Sciatic nerve (tissue), 2 donors: ENCODE measurements around the gene LPIN3. TPM values are rescaled to one million over a fixed set of nuclear protein-coding genes. Genes with fewer than 3 reads are reported as not detected.

Experiments
- ATAC-seq: fragments of 200-7000 bp; cut with Tn5 transposase; one replicate; pipeline ENCODE4 v1.9.1; 2020; ENCODE audit warnings: mild to moderate bottlenecking, moderate library complexity
- DNase-seq: peaks from one replicate; pipeline ENCODE4 v3.0.0-alpha.2; 2020; ENCODE audit warnings: low spot score
- intact Hi-C: fragments of 100-400 bp; cut with DNase I; formaldehyde crosslinking; loops from one replicate; pipeline ENCODE4 v1.14.2; 2022
- total RNA-seq: library from RNA; stranded (reverse); fragmentation: NEBNext Ultra II Directional; extraction: Animal tissue kit (Norgen Biotek cat#: 25700); gene quantifications from one replicate; pipeline ENCODE4 v1.2.1, GENCODE V29; 2021
- donor health status: DM: no; HTN: no; CAD: no.
- donor health status: DM: no; HTN: no; CAD: no.

The LPIN3 gene
- total RNA-seq, 1 donor from 2014 or later = 12.9 TPM

DNA sequence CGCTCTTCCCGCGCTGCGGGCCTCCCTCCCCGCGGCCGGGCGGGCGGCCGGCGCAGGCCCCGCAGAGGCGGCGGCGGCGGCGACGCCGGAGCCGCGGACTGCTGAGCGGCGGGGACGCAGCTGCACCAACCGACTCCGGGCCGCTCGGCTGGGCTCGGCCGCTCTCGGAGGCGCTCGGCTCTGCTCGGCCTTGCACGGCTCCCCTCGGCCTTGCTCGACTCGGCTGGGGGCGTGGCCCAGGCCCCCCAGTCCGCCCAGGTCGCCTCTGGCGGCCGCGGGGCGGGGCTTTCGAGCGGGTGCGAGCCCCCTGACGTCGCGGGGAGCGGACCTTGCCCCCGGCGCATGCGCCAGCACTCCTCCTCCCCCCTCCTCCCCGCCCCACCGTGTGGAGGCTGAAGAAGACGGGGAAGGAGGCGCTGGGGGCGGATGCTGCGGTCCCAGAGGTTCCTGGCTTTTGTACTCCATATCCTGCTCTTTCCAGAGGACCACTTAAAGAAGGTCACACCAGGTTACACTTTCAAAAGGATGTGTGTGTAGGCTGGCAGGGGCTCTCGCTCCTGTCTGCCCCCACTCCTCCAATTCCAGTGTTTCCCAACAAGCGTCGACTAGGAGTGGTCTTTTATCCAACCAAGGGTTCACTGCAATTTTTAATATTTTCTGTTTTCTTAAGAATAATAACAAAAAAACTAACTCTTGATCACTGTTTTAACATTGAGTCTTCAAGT is 22.9 kb upstream of the LPIN3 start, which contains the start of gene ZHX3:
ZHX3 (minus strand) TSS at position 186 of the 725 bp plus-strand sequence. CDS start 112,815 bp downstream, outside the sequence.
- ATAC-seq (peak; percentile 98), DNase-seq (peak; percentile 97)
- intact Hi-C loops = no loop called here

DNA sequence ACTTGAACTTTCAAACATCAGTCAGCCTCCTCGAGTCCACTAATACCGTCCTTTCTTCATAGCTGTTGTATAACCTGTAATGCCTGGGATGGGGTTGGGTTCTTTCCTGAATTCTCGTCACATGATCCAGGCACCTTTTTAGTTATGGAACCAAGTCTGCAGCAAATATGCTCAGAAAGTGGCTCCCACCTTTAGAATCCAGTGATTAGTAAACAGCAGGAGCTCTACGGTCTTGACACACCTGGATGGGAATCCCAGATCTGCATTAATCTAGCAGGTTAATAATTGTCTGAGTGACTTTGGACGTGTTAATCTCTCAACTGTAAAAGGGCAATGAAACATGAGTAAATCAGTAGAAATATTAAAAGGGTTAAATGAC is 22.4 kb upstream of the LPIN3 start:
- intact Hi-C loops = no loop called here
- ATAC-seq = no peak
- DNase-seq = no peak

DNA sequence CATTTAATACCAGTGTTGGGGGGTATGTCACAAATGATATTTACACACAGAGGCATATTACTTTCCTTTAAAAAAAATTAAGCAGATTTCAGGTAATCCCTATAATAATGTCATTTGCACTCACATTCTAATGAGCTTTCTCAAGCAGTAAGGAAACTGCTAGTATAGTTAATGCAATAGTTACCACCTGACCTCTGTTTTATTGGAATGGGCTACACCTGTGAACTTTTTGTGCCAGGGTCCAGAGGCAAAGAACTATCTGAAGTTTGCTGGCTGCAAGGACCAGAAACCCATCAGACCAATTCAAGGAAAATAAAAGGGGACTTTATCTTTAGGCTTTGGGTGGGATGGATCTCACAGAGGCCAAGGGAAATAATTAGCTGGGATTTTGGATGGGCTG is 20.2 kb upstream of the LPIN3 start:
- intact Hi-C loops = no loop called here
- ATAC-seq (no peak), DNase-seq (no peak)

DNA sequence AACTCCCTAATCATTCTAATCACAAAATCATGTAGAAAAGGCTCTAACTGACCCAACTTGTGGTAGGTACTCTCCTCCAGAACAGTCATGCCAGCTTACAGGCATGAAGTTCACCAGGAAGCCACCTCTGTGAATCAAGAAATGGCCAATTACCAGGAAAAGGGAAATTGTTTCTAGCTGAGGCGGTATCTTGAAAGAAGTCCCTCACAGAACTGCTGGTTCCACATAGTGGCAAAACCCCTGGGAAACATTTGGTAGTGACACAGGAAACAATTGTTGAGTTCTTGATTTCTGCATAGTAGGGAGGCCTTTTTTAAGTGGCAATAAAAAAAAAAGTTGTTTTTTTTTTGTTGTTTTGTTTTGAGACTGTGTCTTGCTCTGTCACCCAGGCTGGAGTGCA is 19.6 kb upstream of the LPIN3 start:
- intact Hi-C loops = no loop called here
- ATAC-seq = no peak
- DNase-seq = no peak

DNA sequence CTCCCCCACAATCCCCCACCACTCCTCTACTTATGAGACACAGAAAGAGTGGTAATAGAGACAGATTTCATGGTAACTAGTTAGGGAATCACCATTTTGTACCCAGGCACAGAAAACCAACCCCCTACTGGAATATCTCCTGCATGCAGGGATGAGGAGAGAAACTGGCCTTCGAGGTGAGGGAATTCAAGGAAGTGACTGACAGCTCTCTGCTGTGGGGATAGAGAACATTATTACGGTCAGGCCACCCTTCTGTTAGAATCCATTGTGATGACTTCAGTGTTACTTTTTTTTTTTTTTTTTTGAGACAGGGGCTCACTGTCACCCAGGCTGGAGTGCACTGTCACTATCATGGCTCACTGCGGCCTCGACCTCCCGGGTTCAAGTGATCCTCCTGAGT is 13.4 kb upstream of the LPIN3 start:
- ATAC-seq = no peak
- intact Hi-C loops = no loop called here
- DNase-seq = no peak

DNA sequence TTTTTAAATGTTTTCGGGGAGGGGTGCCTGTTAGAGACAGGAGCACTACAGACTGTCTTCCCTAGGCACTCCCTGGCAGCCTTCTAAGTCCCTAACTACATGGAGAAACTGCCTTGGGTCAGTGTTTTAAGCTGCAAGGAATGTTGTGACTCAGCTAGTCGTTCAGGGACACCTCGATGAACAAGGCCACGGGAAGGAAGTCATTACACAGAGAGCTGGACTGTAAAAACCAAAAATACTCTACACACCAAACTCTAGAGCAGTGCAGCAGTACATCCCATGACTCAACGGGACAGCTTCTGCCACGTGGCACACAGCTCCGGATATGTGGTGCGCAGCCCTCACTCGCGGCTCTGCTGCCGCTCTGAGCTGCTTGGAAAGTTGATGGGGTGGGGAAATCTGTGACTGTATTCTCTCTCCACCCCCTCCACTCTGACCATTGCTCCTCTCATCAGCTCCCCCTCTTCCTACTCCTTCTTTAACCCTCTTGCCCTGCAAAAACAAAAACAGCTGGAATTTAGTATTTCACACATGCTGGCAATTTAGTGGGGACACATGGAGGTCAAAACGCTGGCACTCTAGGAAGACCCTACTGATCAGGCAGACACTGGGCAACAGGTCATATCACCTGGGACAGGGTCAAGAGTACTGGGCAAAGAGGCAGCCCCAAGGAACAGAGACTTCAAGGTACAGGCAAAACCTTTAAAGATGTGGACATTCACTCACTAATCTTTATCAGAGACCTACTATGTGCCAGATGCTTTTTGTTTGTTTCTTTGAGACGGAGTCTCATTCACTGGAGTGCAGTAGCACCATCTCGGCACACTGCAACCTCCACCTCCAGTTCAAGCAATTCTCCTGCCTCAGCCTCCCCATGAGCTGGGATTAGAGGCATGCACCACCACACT is 10.9 kb upstream of the LPIN3 start:
- DNase-seq (peak; percentile 80), ATAC-seq (peak; percentile 97)
- intact Hi-C loops = loop anchor here (10.0 kb wide), 1 partner anchor 85 kb away; no protein-coding TSS in a partner anchor

DNA sequence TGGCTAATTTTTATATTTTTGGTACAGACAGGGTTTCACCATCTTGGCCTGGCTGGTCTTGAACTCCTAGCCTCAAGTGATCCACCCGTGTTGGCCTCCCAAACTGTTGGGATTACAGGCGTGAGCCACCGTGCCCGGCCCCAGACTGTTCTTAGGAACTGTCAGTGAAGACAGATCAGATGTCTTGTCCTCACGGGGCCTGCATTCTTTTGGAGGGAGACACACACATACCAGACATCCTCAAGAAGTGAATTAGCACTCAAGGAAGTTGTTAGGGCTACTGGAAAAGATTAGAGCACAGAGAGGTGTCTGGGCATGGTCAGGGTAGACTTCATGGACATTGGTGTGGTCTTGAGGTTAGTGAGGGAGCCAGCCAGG is 10.3 kb upstream of the LPIN3 start:
- no peak for DNase-seq
- ATAC-seq = no peak
- intact Hi-C loops = loop anchor here (10.0 kb wide), 1 partner anchor 86 kb away; no protein-coding TSS in a partner anchor

DNA sequence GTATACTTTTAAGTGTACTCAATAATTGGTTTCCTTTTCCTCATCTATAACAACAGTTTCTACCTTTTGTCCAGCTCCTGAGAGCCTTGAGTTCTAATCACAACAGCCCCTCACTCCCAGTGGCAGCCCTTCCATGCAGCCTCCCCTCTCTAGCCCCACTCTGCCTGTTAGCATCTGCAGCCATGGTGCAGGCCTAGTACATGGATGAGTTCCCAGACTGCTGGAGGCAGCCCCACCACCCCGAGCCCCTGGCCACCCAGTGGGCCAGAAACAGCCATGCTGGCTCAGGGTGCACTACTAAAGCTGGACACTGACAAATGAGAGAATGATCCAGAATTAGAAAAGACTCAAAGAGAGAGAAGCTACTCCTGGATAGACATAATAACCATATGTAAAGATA is 9.7 kb upstream of the LPIN3 start:
- intact Hi-C loops = loop anchor here (10.0 kb wide), 1 partner anchor 86 kb away; no protein-coding TSS in a partner anchor
- DNase-seq (no peak), ATAC-seq (no peak)

DNA sequence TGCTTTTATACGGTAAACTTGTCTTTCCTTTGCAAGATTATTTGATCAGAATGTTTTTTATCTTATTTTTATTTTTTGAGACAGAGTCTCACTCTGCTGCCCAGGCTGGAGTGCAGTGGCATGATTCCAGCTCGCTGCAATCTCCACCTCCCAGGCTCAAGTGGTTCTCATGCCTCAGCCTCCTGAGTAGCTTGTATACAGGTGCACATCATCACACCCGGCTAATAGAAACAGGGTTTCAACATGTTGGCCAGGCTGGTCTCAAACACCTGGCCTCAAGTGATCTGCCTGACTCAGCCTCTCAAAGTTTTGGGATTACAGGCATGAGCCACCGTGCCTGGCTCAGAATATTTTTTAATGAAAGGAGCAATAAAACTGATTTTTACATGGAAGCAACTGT is 8.9 kb upstream of the LPIN3 start:
- ATAC-seq = no peak
- intact Hi-C loops = loop anchor here (10.0 kb wide), 1 partner anchor 87 kb away; no protein-coding TSS in a partner anchor
- DNase-seq = no peak

DNA sequence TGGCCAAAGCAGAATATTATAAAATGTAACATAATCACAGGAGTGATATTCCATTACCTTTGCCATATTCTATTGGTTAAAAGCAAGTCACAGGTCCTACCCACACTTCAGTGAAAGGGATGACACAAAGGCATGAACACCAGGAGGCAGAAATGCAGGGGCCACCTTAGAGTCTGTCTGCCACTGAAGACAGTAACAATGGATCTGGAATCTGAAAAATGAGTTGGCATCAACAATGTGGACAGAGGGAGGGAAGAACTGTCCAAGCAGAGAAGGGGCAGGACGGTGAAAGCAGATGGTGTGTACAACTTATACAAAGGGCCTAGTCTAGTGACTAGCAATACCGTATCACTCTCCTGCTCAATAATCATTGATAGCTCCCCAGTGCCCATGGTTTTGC is 6.6 kb upstream of the LPIN3 start:
- ATAC-seq (no peak), DNase-seq (no peak)
- intact Hi-C loops = loop anchor here (2.0 to 10.0 kb wide), 2 partner anchors 89 to 159 kb away; no protein-coding TSS in a partner anchor

DNA sequence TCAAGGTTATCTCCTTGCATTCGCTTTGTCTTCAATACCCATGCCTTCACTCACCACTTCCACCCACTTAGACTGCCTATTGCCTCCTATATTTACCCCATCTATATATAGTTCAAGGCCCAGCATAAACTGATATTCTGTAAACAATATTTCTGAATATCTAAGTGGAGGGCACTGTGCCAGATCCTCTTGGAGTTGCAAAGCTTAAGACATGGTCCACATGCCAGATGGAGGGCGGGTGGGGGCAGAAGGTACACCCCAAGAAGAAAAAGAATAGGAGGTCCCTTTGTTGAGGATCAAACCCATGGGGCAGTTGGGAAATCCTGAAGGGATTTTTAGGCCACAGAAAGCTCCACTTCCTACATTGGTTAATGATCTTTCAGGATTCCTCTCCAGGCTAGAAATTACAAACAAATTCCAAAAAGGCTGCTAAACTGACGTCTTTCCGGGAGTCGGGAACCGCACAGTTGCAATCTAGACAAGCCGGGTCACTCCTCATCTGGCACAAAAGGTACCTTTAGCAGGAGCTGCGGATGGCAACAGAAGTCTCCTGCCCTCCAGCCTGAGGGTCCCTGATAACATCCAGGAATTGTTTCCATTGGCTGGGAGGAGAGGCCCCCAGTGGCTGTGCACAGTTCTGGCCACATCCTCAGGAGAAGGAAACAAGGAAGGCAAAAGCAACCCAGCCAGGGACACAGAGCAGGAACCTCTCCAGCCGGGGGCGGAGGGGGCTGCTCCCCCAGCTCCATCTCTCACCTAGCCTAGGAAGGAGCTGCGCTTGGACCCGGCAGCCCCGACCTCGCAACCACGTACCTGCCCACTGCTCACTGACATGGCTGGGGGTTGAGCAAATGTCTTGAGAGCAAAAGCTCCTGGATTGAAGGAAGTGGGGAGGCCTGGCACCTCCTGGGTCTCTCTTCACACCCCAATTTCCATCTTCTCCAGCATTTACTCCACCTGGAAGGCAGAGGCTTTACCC is 5.9 kb upstream of the LPIN3 start:
- intact Hi-C loops = loop anchor here (2.0 to 10.0 kb wide), 2 partner anchors 90 to 160 kb away; no protein-coding TSS in a partner anchor
- ATAC-seq = peak; percentile 41
- DNase-seq = no peak

DNA sequence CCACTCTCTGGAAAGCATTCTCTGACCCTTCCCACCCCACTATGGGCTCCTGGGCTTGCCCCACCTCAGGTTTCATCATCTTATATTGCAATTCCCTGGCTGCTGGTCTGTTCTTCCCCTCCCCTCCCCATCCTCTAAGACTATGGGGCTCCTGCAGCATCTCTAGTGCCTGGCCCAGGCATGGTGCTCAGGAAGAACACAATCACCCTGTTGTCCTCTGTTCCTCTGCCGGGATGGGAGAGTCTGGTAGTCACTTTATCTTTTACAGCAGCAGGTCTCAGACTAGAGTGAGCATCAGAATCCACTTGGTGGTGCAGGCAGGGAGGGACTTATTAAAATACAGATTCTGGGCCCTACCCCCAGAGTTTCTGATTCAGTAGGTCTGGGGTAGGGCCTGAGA is 5.0 kb upstream of the LPIN3 start:
- intact Hi-C loops = loop anchor here (2.0 to 10.0 kb wide), 2 partner anchors 91 to 161 kb away; no protein-coding TSS in a partner anchor
- ATAC-seq (no peak), DNase-seq (no peak)

DNA sequence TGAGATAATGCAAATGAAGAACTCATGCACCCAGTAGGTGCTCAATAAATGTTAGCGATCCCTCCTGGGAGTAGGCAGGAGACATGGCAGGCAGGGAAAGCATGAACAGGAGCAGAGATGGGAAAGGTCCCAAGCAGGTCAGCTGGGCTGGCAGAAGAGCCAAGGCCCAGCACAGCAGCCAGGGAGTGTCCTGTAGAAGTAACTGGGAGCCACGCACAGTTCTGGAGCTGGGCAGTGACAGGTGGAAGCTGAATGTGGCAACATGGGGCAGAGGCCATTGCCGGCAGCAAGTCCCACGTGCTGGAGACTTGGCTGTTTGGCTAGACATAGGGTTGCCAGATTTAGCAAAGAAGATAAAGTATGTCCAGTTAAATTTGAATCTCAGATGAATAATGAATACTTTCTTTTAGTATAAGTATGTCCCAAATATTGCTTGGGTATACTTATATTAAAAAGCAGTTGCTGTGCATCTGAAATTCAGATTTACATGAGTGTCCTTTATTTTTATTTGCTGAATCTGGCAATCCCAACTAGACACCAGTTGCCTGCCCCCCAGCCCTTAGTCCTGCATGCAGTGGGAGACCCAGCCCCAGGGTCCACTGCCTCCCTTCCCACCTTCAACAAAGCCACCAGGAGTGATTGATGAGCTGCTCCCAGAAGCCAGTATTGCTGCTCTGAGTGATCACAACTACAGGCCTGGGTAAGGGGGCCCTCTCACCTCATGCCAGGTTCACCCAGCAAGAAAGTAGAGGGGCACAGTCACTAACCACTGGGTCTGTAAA is 3.7 kb upstream of the LPIN3 start:
- DNase-seq (no peak), ATAC-seq (no peak)
- intact Hi-C loops = loop anchor here (10.0 kb wide), 1 partner anchor 92 kb away; no protein-coding TSS in a partner anchor

DNA sequence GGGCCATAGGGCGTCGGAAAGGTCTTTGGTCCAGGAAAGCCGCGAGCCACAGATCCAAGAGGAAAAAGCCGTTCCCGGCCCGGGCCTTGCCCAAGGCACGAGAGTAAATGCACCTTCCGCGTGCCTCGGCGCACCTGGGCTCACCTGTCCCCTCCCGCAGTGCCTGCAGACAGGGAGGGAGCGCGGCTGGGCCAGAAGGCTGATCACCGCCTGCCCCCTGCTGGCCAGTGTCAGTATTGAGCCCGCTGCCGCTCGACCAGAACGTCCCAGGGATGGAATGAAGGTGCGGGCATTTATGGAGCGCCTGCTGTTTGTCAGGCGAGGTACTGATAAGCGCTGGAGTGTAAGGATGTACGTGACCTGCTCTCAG is 679 bp upstream of the LPIN3 start:
- DNase-seq (peak; percentile 93), ATAC-seq (peak; percentile 83)
- intact Hi-C loops = loop anchor here (2.0 to 10.0 kb wide), 3 partner anchors 75 to 167 kb away; no protein-coding TSS in a partner anchor

DNA sequence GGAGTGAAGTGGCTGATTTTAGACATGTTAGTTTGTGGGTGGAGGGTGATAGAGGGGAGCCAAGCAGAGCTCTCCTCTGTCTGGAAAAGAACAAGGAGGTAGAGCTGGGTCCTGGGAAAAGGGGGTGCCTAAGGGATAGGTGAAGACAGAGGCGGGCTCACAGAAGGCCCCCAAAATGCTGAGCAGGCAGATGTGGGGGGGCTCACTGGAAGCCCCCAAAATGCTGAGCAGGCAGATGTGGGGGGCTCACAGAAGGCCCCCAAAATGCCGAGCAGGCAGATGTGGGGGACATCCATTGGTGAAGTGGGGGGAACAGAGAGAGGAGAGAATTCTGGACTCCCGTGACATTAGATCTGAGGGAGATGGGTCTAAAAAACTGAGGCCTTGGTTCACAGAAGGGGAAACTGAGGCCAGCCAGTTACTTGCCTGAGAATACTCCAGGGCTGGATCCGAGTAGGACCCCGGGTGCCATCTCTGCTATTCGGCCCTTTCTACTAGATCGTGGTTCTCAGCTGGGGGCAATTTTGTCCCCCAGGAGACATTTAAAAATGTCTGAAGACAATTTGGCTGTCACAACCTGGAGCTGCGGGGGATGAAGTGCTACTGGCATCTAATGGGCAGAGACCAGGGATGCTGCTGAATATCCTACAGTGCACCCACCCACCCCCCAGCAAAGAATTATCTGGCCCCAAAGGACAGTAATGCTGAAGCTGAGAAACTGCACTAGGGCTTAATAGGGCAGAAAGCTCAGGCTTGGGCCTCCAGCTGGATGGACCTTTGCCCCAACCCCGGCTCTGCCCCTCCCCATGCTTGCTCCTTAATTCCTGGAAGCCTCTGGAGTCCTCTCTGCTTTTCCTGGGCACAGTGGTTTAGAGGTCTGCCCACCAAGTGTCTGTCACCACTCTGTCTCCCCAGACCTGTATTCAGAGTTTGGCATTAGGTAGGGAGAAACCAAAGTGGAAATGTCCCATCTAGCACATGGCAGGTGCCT is 2.1 kb downstream of the LPIN3 start:
- no peak for DNase-seq
- intact Hi-C loops = loop anchor here (10.0 kb wide), 1 partner anchor 72 kb away; no protein-coding TSS in a partner anchor
- no peak for ATAC-seq

DNA sequence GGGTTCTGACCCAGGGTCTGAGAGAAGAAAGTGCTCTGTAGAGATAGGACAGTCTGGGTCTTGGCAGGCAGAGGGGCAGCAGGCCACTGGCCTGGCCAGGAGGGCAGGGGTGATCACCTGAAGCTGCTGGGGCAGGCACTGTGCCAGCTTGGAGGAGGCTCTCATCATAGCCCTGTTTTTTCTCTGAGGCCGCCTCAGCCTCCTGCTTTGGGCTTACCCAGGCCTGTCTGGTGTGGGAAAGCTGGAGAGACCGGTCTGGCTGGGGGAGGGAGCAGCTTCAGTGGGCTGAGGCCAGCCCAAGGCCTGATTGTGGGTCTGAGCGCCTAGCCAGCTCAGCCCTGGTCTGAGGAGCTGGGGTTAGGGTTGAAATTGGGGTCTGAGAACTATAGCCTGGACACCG is 3.9 kb downstream of the LPIN3 start:
- ATAC-seq (no peak), DNase-seq (no peak)
- intact Hi-C loops = loop anchor here (10.0 kb wide), 1 partner anchor 70 kb away; no protein-coding TSS in a partner anchor
